ENCODE measurements around the gene RNF44. TPM values are rescaled to one million over a fixed set of nuclear protein-coding genes. Genes with fewer than 3 reads are reported as not detected.
"Not testable (repeated sequence)": the region's sequence is repeated elsewhere in the genome, so short reads cannot be mapped to it uniquely, and the experiment has no call there.

Gene RNF44
- polyA plus RNA-seq, 2 donors: 12.9 to 24.0 TPM

GRCh38 chr5:176490301-176490700 lies 46.9 kb downstream of the RNF44 start:
- peaks cover 0 to 3% of the 10 kb centered on the region in 2 donors for H3K4me1 ChIP-seq (ENCODE audit: control insufficient read depth in 2 of 2, insufficient read depth in 2 of 2, low read length in 1 of 2)
- H3K4me3 ChIP-seq (ENCODE audit: low read depth in 1 of 2, low read length in 2 of 2): no peak overlapping the region
- no peaks in the 10 kb centered on the region for H3K27me3 ChIP-seq (ENCODE audit: control insufficient read depth in 1 of 2, insufficient read depth in 2 of 2, low read length in 2 of 2)
- peaks cover 10 to 25% of the 10 kb centered on the region in 2 donors for H3K36me3 ChIP-seq (ENCODE audit: control insufficient read depth in 2 of 2, insufficient read depth in 2 of 2, low read length in 1 of 2)
- WGBS, 2 donors: 97 to 100% methylated on average over 1 of the region's 1 CpG
- H3K9me3 ChIP-seq (ENCODE audit: control insufficient read depth in 2 of 2, insufficient read depth in 1 of 2, low read depth in 1 of 2, low read length in 1 of 2): no peaks in the 10 kb centered on the region
- no peak overlapping the region for H3K27ac ChIP-seq (ENCODE audit: low read depth in 2 of 2, low read length in 1 of 2)

GRCh38 chr5:176489077-176489476 lies 48.1 kb downstream of the RNF44 start:
- Histone ChIP-seq H3K4me1 (ENCODE audit: control insufficient read depth in 2 of 2, insufficient read depth in 2 of 2, low read length in 1 of 2) (peaks cover 0 to 3% of the 10 kb centered on the region in 2 donors), H3K36me3 (ENCODE audit: control insufficient read depth in 2 of 2, insufficient read depth in 2 of 2, low read length in 1 of 2) (peaks cover 10 to 23% of the 10 kb centered on the region in 2 donors), H3K27me3 (ENCODE audit: control insufficient read depth in 1 of 2, insufficient read depth in 2 of 2, low read length in 2 of 2) (no peaks in the 10 kb centered on the region), H3K27ac (ENCODE audit: low read depth in 2 of 2, low read length in 1 of 2) (peak overlapping the region in 1 of 2 donors; percentile 9), H3K9me3 (ENCODE audit: control insufficient read depth in 2 of 2, insufficient read depth in 1 of 2, low read depth in 1 of 2, low read length in 1 of 2) (no peaks in the 10 kb centered on the region), H3K4me3 (ENCODE audit: low read depth in 1 of 2, low read length in 2 of 2) (no peak overlapping the region)
- WGBS, 2 donors: 82 to 83% methylated on average over 1 of the region's 1 CpG

GRCh38 chr5:176487160-176487559 lies 50.0 kb downstream of the RNF44 start:
- not testable (repeated sequence) for H3K27me3 ChIP-seq (ENCODE audit: control insufficient read depth in 1 of 2, insufficient read depth in 2 of 2, low read length in 2 of 2); H3K9me3 ChIP-seq (ENCODE audit: control insufficient read depth in 2 of 2, insufficient read depth in 1 of 2, low read depth in 1 of 2, low read length in 1 of 2); H3K4me3 ChIP-seq (ENCODE audit: low read depth in 1 of 2, low read length in 2 of 2); H3K4me1 ChIP-seq (ENCODE audit: control insufficient read depth in 2 of 2, insufficient read depth in 2 of 2, low read length in 1 of 2); H3K27ac ChIP-seq (ENCODE audit: low read depth in 2 of 2, low read length in 1 of 2)
- 97 to 98% methylated on average over 4 of the region's 4 CpGs for WGBS, 2 donors
- H3K36me3 ChIP-seq (ENCODE audit: control insufficient read depth in 2 of 2, insufficient read depth in 2 of 2, low read length in 1 of 2): peaks cover 3 to 16% of the 10 kb centered on the region in 2 donors

- H3K4me3 ChIP-seq (ENCODE audit: low read depth in 1 of 2, low read length in 2 of 2): no peak overlapping the region
- no peaks in the 10 kb centered on the region for H3K4me1 ChIP-seq (ENCODE audit: control insufficient read depth in 2 of 2, insufficient read depth in 2 of 2, low read length in 1 of 2)
- no peak overlapping the region for H3K27ac ChIP-seq (ENCODE audit: low read depth in 2 of 2, low read length in 1 of 2)
- H3K27me3 ChIP-seq (ENCODE audit: control insufficient read depth in 1 of 2, insufficient read depth in 2 of 2, low read length in 2 of 2): no peaks in the 10 kb centered on the region
- peaks cover 3 to 13% of the 10 kb centered on the region in 2 donors for H3K36me3 ChIP-seq (ENCODE audit: control insufficient read depth in 2 of 2, insufficient read depth in 2 of 2, low read length in 1 of 2)
- WGBS, 2 donors: 80 to 87% methylated on average over 7 of the region's 7 CpGs
- no peaks in the 10 kb centered on the region for H3K9me3 ChIP-seq (ENCODE audit: control insufficient read depth in 2 of 2, insufficient read depth in 1 of 2, low read depth in 1 of 2, low read length in 1 of 2)
Measured at GRCh38 chr5:176486189-176486757, 50.9 kb downstream of the RNF44 start.

GRCh38 chr5:176485176-176485575 lies 52.0 kb downstream of the RNF44 start:
- H3K36me3 ChIP-seq (ENCODE audit: control insufficient read depth in 2 of 2, insufficient read depth in 2 of 2, low read length in 1 of 2): peaks cover 3 to 11% of the 10 kb centered on the region in 2 donors
- WGBS, 2 donors: 80 to 81% methylated on average over 2 of the region's 2 CpGs

GRCh38 chr5:176481711-176482110 lies 55.5 kb downstream of the RNF44 start:
- Histone ChIP-seq H3K4me3 (ENCODE audit: low read depth in 1 of 2, low read length in 2 of 2) (no peak overlapping the region), H3K9me3 (ENCODE audit: control insufficient read depth in 2 of 2, insufficient read depth in 1 of 2, low read depth in 1 of 2, low read length in 1 of 2) (no peaks in the 10 kb centered on the region), H3K36me3 (ENCODE audit: control insufficient read depth in 2 of 2, insufficient read depth in 2 of 2, low read length in 1 of 2) (peaks cover 3 to 7% of the 10 kb centered on the region in 2 donors), H3K27ac (ENCODE audit: low read depth in 2 of 2, low read length in 1 of 2) (peak overlapping the region in 1 of 2 donors; percentile 40), H3K4me1 (ENCODE audit: control insufficient read depth in 2 of 2, insufficient read depth in 2 of 2, low read length in 1 of 2) (no peaks in the 10 kb centered on the region), H3K27me3 (ENCODE audit: control insufficient read depth in 1 of 2, insufficient read depth in 2 of 2, low read length in 2 of 2) (no peaks in the 10 kb centered on the region)
- 95 to 97% methylated on average over 4 of the region's 4 CpGs for WGBS, 2 donors

More at GRCh38 chr5:176485176-176485575, 52.0 kb downstream of the RNF44 start:
- H3K4me1 ChIP-seq (ENCODE audit: control insufficient read depth in 2 of 2, insufficient read depth in 2 of 2, low read length in 1 of 2): no peaks in the 10 kb centered on the region
- H3K27ac ChIP-seq (ENCODE audit: low read depth in 2 of 2, low read length in 1 of 2): no peak overlapping the region
- no peak overlapping the region for H3K4me3 ChIP-seq (ENCODE audit: low read depth in 1 of 2, low read length in 2 of 2)
- H3K9me3 ChIP-seq (ENCODE audit: control insufficient read depth in 2 of 2, insufficient read depth in 1 of 2, low read depth in 1 of 2, low read length in 1 of 2): no peaks in the 10 kb centered on the region
- no peaks in the 10 kb centered on the region for H3K27me3 ChIP-seq (ENCODE audit: control insufficient read depth in 1 of 2, insufficient read depth in 2 of 2, low read length in 2 of 2)

Other genes starting within 250 kb of the RNF44 start
- gene KIAA1191, start 175.6 kb downstream of the RNF44 start, polyA plus RNA-seq: 10 to 100 TPM; 41.8 to 44.4 TPM
- gene ARL10, start 171.9 kb downstream of the RNF44 start, polyA plus RNA-seq: 1 to 10 TPM; 2.4 to 3.8 TPM
- 10 to 100 TPM; 50.6 to 70.3 TPM for gene NOP16, start 148.8 kb downstream of the RNF44 start, polyA plus RNA-seq
- gene HIGD2A, start 148.7 kb downstream of the RNF44 start, polyA plus RNA-seq: 100 to 1,000 TPM; 151 to 163 TPM
- gene CLTB, start 120.9 kb downstream of the RNF44 start, polyA plus RNA-seq: 100 to 1,000 TPM; 517 to 730 TPM
- 10 to 100 TPM in 1 of 2 donors, 1 to 10 TPM in 1; 9.7 to 12.6 TPM for gene FAF2, start 89.0 kb downstream of the RNF44 start, polyA plus RNA-seq
- gene CDHR2, start 11.9 kb upstream of the RNF44 start, polyA plus RNA-seq: under 1 TPM; 0.01 to 0.08 TPM
- gene GPRIN1, start 72.8 kb upstream of the RNF44 start, polyA plus RNA-seq: under 1 TPM; 0.43 to 0.72 TPM
- gene SNCB, start 93.1 kb upstream of the RNF44 start, polyA plus RNA-seq: not detected
- gene EIF4E1B, start 93.3 kb upstream of the RNF44 start, polyA plus RNA-seq: not detected
- 10 to 100 TPM; 15.7 to 21.3 TPM for gene TSPAN17, start 110.1 kb upstream of the RNF44 start, polyA plus RNA-seq